Keratinocyte (primary cell): Measurements from ENCODE around the gene MICOS13. TPM values are rescaled to one million over a fixed set of nuclear protein-coding genes. Genes with fewer than 3 reads are reported as not detected.

Experiments used
- DNase-seq: peaks from one replicate; pipeline ENCODE4 v3.0.0-alpha.2; 2011; ENCODE audit warnings: low read depth, missing footprints, low spot score
- FAIRE-seq: peaks from 2 replicates; lab custom pipeline; 2011; peaks lifted over from hg19 to GRCh38; lab: Jason Lieb, UNC
- H2AFZ ChIP-seq: 2 replicates; pipeline ENCODE4 v1.6.0; 2012; ENCODE audit warnings: low read length, control low read depth, inconsistent platforms; ENCODE audit not compliant: control insufficient read depth
- H3K27ac ChIP-seq: 2 replicates; pipeline ENCODE4 v1.5.1; 2011; ENCODE audit warnings: low read length; ENCODE audit not compliant: control insufficient read depth, insufficient read depth
- H3K27me3 ChIP-seq: 3 replicates; pipeline ENCODE4 v1.6.0; 2011; ENCODE audit warnings: low read length; ENCODE audit not compliant: control insufficient read depth, insufficient read depth; ENCODE audit errors: extremely low read depth
- H3K36me3 ChIP-seq, 2 experiments: 2 replicates in 1 of 2; 3 replicates in 1 of 2; pipeline ENCODE4 v1.5.1; 2011; ENCODE audit warnings: low read length in 2 of 2, mild to moderate bottlenecking in 1 of 2; ENCODE audit not compliant: control insufficient read depth in 2 of 2, insufficient read depth in 2 of 2; ENCODE audit errors: extremely low read depth in 1 of 2
- H3K4me1 ChIP-seq: 3 replicates; pipeline ENCODE4 v1.5.1; 2011; ENCODE audit warnings: low read length; ENCODE audit not compliant: control insufficient read depth, insufficient read depth; ENCODE audit errors: extremely low read depth
- H3K4me2 ChIP-seq: 3 replicates; pipeline ENCODE4 v1.6.0; 2011; ENCODE audit warnings: low read depth, low read length; ENCODE audit not compliant: control insufficient read depth, insufficient read depth; ENCODE audit errors: extremely low read depth
- H3K4me3 ChIP-seq, 3 experiments: fragments of 200-600 bp in 1 of 3; sonication (generic) in 1 of 3; 2 replicates in 2 of 3; 3 replicates in 1 of 3; pipeline ENCODE4 v1.5.1; 2011 to 2016; ENCODE audit warnings: low read length in 3 of 3, mild to moderate bottlenecking in 3 of 3, control low read depth in 2 of 3, inconsistent platforms in 1 of 3, low read depth in 1 of 3, mixed read lengths in 1 of 3, mixed run types in 1 of 3, moderate library complexity in 1 of 3; ENCODE audit not compliant: control insufficient read depth in 2 of 3, insufficient read depth in 2 of 3; ENCODE audit errors: extremely low read depth in 1 of 3
- H3K79me2 ChIP-seq: 2 replicates; pipeline ENCODE4 v1.6.0; 2012; ENCODE audit warnings: low read length; ENCODE audit not compliant: control insufficient read depth, insufficient read depth
- H3K9ac ChIP-seq: 3 replicates; pipeline ENCODE4 v1.6.0; 2011; ENCODE audit warnings: low read length; ENCODE audit not compliant: control insufficient read depth, insufficient read depth; ENCODE audit errors: extremely low read depth
- H3K9me1 ChIP-seq: 3 replicates; pipeline ENCODE4 v1.6.0; 2011; ENCODE audit warnings: low read length; ENCODE audit not compliant: control insufficient read depth, insufficient read depth; ENCODE audit errors: extremely low read depth
- H3K9me3 ChIP-seq: 2 replicates; pipeline ENCODE4 v1.5.1; 2012; ENCODE audit warnings: low read depth, low read length; ENCODE audit not compliant: control insufficient read depth
- H4K20me1 ChIP-seq: 3 replicates; pipeline ENCODE4 v1.6.0; 2011; ENCODE audit warnings: low read length; ENCODE audit not compliant: control insufficient read depth, insufficient read depth; ENCODE audit errors: extremely low read depth
- CTCF ChIP-seq, 3 experiments: IDR thresholded peaks in 1 of 3; conservative IDR thresholded peaks in 1 of 3; optimal IDR thresholded peaks in 1 of 3; 2 replicates in 2 of 3; 3 replicates in 1 of 3; pipeline versions ENCODE3 to v1.5.1; 2011; ENCODE audit warnings: low read length in 3 of 3, mild to moderate bottlenecking in 3 of 3, moderate library complexity in 2 of 3, control low read depth in 1 of 3, inconsistent platforms in 1 of 3; ENCODE audit not compliant: insufficient read depth in 2 of 3; ENCODE audit errors: extremely low read depth in 1 of 3
- EZH2 ChIP-seq: IDR thresholded peaks from one replicate; pipeline ENCODE4 v1.6.1; 2012; ENCODE audit warnings: inconsistent platforms, mild to moderate bottlenecking, low read length, moderate library complexity
- dilution Hi-C: fragments of 300-500 bp; cut with MboI; formaldehyde crosslinking; loops from one replicate; pipeline ENCODE4 v1.7.0; 2020; ENCODE audit warnings: low sequenced_read_pairs; ENCODE audit not compliant: extremely low pct_ligation_motif_present
- polyA plus RNA-seq, 5 experiments: library from polyadenylated mRNA; depleted of rRNA in 3 of 5; stranded (reverse) in 3 of 5; stranded (forward) in 1 of 5; unstranded in 1 of 5; fragments of >200 nt; gene quantifications; 1 replicate in 1 of 5; 2 replicates in 3 of 5; 3 replicates in 1 of 5; pipeline versions ENCODE4 v1.2.1 to v1.2.3, GENCODE V29; 2011 to 2012; ENCODE audit warnings: missing spikeins in 2 of 5, low read depth in 1 of 5, low replicate concordance in 1 of 5

The MICOS13 gene
- polyA plus RNA-seq, 1 donor (not counting 4 experiments of a cell fraction or from before 2014, with no cell fraction given), result 35.2 TPM

GRCh38 chr19:5687360-5688198 lies 7.3 kb upstream of the MICOS13 start:
- dilution Hi-C loops, result no loop called here
- Histone ChIP-seq H3K27me3 (no peaks in the 10 kb centered on the region), H3K9me3 (no peaks in the 10 kb centered on the region), H3K9ac (peak overlapping the region; percentile 47), H3K36me3 (peaks cover 7 to 13% of the 10 kb centered on the region in 2 experiments), H3K27ac (peak overlapping the region; percentile 26), H3K4me3 (peak overlapping the region; percentile 34 to 69 (median 52)), H3K4me2 (peak overlapping the region; percentile 60), H3K9me1 (no peaks in the 10 kb centered on the region), H4K20me1 (peaks cover 18% of the 10 kb centered on the region), H3K4me1 (peaks cover 10% of the 10 kb centered on the region), H2AFZ (peak overlapping the region; percentile 81), H3K79me2 (peaks cover 25% of the 10 kb centered on the region)
- FAIRE-seq, result no peak
- TF ChIP-seq EZH2 (no peak), CTCF (optimal IDR thresholded peaks at IDR 0.05 in 1 of 3, IDR thresholded peaks at IDR 0.05 in 1 of 3, conservative IDR thresholded peaks at IDR 0.05 in 1 of 3; ENCODE audit: extremely low read depth in 1 of 3, insufficient read depth in 2 of 3, low read length in 3 of 3) (no peak)
- no peak for DNase-seq

GRCh38 chr19:5686647-5687359 lies 6.5 kb upstream of the MICOS13 start:
- peak overlapping the region; percentile 81 for H2AFZ ChIP-seq
- dilution Hi-C loops, result no loop called here
- no peaks in the 10 kb centered on the region for H3K27me3 ChIP-seq
- peak overlapping the region; percentile 54 for H3K27ac ChIP-seq
- peaks cover 17% of the 10 kb centered on the region for H3K79me2 ChIP-seq
- H3K9me1 ChIP-seq, result no peaks in the 10 kb centered on the region
- peak; percentile 76 for DNase-seq
- peak; percentile 32 for FAIRE-seq
- peak overlapping the region; percentile 60 for H3K4me2 ChIP-seq
- H3K4me1 ChIP-seq, result peaks cover 7% of the 10 kb centered on the region
- peaks cover 1 to 5% of the 10 kb centered on the region in 2 experiments for H3K36me3 ChIP-seq
- peak overlapping the region; percentile 71 for H3K9ac ChIP-seq
- TF ChIP-seq CTCF (optimal IDR thresholded peaks at IDR 0.05 in 1 of 3, IDR thresholded peaks at IDR 0.05 in 1 of 3, conservative IDR thresholded peaks at IDR 0.05 in 1 of 3; ENCODE audit: extremely low read depth in 1 of 3, insufficient read depth in 2 of 3, low read length in 3 of 3) (peak; percentile 63 to 96 (median 93)), EZH2 (no peak)
- H4K20me1 ChIP-seq, result peaks cover 10% of the 10 kb centered on the region
- H3K4me3 ChIP-seq, result peak overlapping the region; percentile 52 to 69 (median 62)
- no peaks in the 10 kb centered on the region for H3K9me3 ChIP-seq
